ENCODE results near the gene PRKAG1. TPM values are rescaled to one million over a fixed set of nuclear protein-coding genes. Genes with fewer than 3 reads are reported as not detected.

The PRKAG1 gene
- total and polyA plus RNA-seq, 11 donors, result 72.0 to 107 (median 97.9) TPM

GRCh38 chr12:48978741-48979601 lies 39.6 kb downstream of the PRKAG1 start:
- H3K36me3 ChIP-seq, result no peaks in the 10 kb centered on the region
- DNase-seq, result no peak
- no peak for ATAC-seq
- 3 to 8% (median 3%) methylated on average over 17 to 45 of the region's 45 CpGs for WGBS, 4 donors
- no peak overlapping the region for H3K27ac ChIP-seq
- TF ChIP-seq CTCF (IDR thresholded peaks at IDR 0.05) (no peak), POLR2A (IDR thresholded peaks at IDR 0.05) (no peak)
- H3K4me3 ChIP-seq, result peak overlapping the region; percentile 22 to 54 (median 39)
- intact Hi-C loops (cut with DNase I), result no loop called here
- peaks cover 7 to 50% (median 39%) of the 10 kb centered on the region in 12 donors for H3K4me1 ChIP-seq
- no peaks in the 10 kb centered on the region for H3K9me3 ChIP-seq
- H3K27me3 ChIP-seq, result peaks cover 42 to 96% (median 82%) of the 10 kb centered on the region in 9 donors

- WGBS, 4 donors, result 1 to 2% (median 1%) methylated on average over 33 to 45 of the region's 45 CpGs; no CpG with 5 or more reads in 1 of the 4 donors
- Histone ChIP-seq H3K4me3 (peak within 1 kb of the TSS; percentile 7 to 54 (median 39)), H3K9me3 (no peaks in the 10 kb centered on the region), H3K36me3 (no peaks in the 10 kb centered on the region), H3K27me3 (peaks cover 48 to 96% (median 89%) of the 10 kb centered on the region in 9 donors), H3K4me1 (peaks cover 7 to 56% (median 39%) of the 10 kb centered on the region in 12 donors), H3K27ac (no peak within 1 kb of the TSS)
- ATAC-seq (peak in 2 of 4 donors; percentile 10 to 18), DNase-seq (peak in 1 of 5 donors; percentile 61)
- TF ChIP-seq CTCF (IDR thresholded peaks at IDR 0.05), result peak in 9 of 12 donors; percentile 2 to 41 (median 6)
- TF ChIP-seq POLR2A (IDR thresholded peaks at IDR 0.05), result no peak
- intact Hi-C loops (cut with DNase I), result no loop called here
Observed at GRCh38 chr12:48978291-48978740, 40.3 kb downstream of the PRKAG1 start, which contains the start of gene WNT1. WNT1 (plus strand) TSS chr12:48978322; CDS start chr12:48978651, 329 bp downstream.

- intact Hi-C loops (cut with DNase I), result no loop called here
- Histone ChIP-seq H3K27me3 (peaks cover 48 to 99% (median 95%) of the 10 kb centered on the region in 9 donors), H3K9me3 (no peaks in the 10 kb centered on the region), H3K4me1 (peaks cover 7 to 58% (median 39%) of the 10 kb centered on the region in 12 donors), H3K27ac (no peak overlapping the region), H3K36me3 (no peaks in the 10 kb centered on the region), H3K4me3 (peak overlapping the region in 11 of 12 donors; percentile 7 to 54 (median 40))
- TF ChIP-seq CTCF (IDR thresholded peaks at IDR 0.05), result peak; percentile 52 to 77 (median 62)
- TF ChIP-seq POLR2A (IDR thresholded peaks at IDR 0.05), result no peak
- 10 to 28% (median 18%) methylated on average over 25 to 50 of the region's 50 CpGs for WGBS, 4 donors
- peak in 2 of 4 donors; percentile 40 to 44 for ATAC-seq
- peak in 4 of 5 donors; percentile 64 to 85 (median 66) for DNase-seq
Observed at GRCh38 chr12:48977290-48978281, 41.0 kb downstream of the PRKAG1 start.

All from heart left ventricle (tissue), 16 donors.